Mesendoderm (in vitro differentiated cells): Measurements from ENCODE around the gene COX4I1.
"Not testable (repeated sequence)": the region's sequence is repeated elsewhere in the genome, so short reads cannot be mapped to it uniquely, and the experiment has no call there.

Experiments
- DNase-seq: peaks from one replicate; pipeline ENCODE4 v3.0.0; 2013
- H2AK5ac ChIP-seq: 2 replicates; pipeline ENCODE4 v1.6.1; 2013; ENCODE audit warnings: low read length, inconsistent platforms
- H2BK120ac ChIP-seq: 2 replicates; pipeline ENCODE4 v1.6.1; 2013; ENCODE audit warnings: low read depth, mild to moderate bottlenecking, low read length, moderate library complexity, mixed read lengths
- H2BK15ac ChIP-seq: replicated peaks from 2 replicates; pipeline ENCODE4 v1.6.1; 2013; ENCODE audit warnings: low read depth, mild to moderate bottlenecking, moderate library complexity
- H2BK5ac ChIP-seq: 2 replicates; pipeline ENCODE4 v1.6.1; 2013; ENCODE audit warnings: low read length, inconsistent platforms
- H3K18ac ChIP-seq: 2 replicates; pipeline ENCODE4 v1.6.1; 2013; ENCODE audit warnings: mild to moderate bottlenecking, low read length, mixed read lengths
- H3K23ac ChIP-seq: one replicate; pipeline ENCODE4 v1.6.1; 2013; ENCODE audit warnings: low read length
- H3K27ac ChIP-seq: 2 replicates; pipeline ENCODE4 v1.5.1; 2013; ENCODE audit warnings: low read depth, mild to moderate bottlenecking, inconsistent platforms, low read length, moderate library complexity
- H3K27me3 ChIP-seq: 2 replicates; pipeline ENCODE4 v1.6.1; 2013; ENCODE audit warnings: low read length, control low read depth, mild to moderate bottlenecking, inconsistent platforms; ENCODE audit not compliant: insufficient read depth, poor library complexity
- H3K36me3 ChIP-seq: 2 replicates; pipeline ENCODE4 v1.6.1; 2013; ENCODE audit warnings: low read length, inconsistent platforms; ENCODE audit not compliant: control insufficient read depth, insufficient read depth
- H3K4ac ChIP-seq: one replicate; pipeline ENCODE4 v1.6.1; 2013; ENCODE audit warnings: low read depth, mild to moderate bottlenecking, low read length, moderate library complexity
- H3K4me1 ChIP-seq: 2 replicates; pipeline ENCODE4 v1.6.1; 2013; ENCODE audit warnings: low read depth, low read length, inconsistent platforms; ENCODE audit not compliant: control insufficient read depth
- H3K4me2 ChIP-seq: 2 replicates; pipeline ENCODE4 v1.6.1; 2013; ENCODE audit warnings: low read length
- H3K4me3 ChIP-seq: 2 replicates; pipeline ENCODE4 v1.5.1; 2013; ENCODE audit warnings: mild to moderate bottlenecking, low read length
- H3K56ac ChIP-seq: one replicate; pipeline ENCODE4 v1.6.1; 2013; ENCODE audit warnings: low read length
- H3K79me1 ChIP-seq: 2 replicates; pipeline ENCODE4 v1.6.1; 2013; ENCODE audit warnings: low read length, inconsistent platforms
- H3K79me2 ChIP-seq: 2 replicates; pipeline ENCODE4 v1.6.1; 2013; ENCODE audit warnings: mild to moderate bottlenecking, low read length; ENCODE audit not compliant: control insufficient read depth, insufficient read depth
- H3K9ac ChIP-seq: 2 replicates; pipeline ENCODE4 v1.6.1; 2013; ENCODE audit warnings: low read length, inconsistent platforms
- H4K5ac ChIP-seq: one replicate; pipeline ENCODE4 v1.6.1; 2013; ENCODE audit warnings: low read length
- H4K8ac ChIP-seq: one replicate; pipeline ENCODE4 v1.6.1; 2013; ENCODE audit warnings: low read depth, mild to moderate bottlenecking, control low read depth, low read length, moderate library complexity
- WGBS: extraction: QIAGEN DNeasy Blood & Tissue Kit; methylation state at CpG from one replicate; pipeline ENCODE4 v1.1.7; 2013; ENCODE audit warnings: low lambda C conversion rate, missing lambda C conversion rate; ENCODE audit not compliant: insufficient coverage; ENCODE audit errors: extremely low coverage; 5-methylcytosine and 5-hydroxymethylcytosine counted together

Gene COX4I1

DNA sequence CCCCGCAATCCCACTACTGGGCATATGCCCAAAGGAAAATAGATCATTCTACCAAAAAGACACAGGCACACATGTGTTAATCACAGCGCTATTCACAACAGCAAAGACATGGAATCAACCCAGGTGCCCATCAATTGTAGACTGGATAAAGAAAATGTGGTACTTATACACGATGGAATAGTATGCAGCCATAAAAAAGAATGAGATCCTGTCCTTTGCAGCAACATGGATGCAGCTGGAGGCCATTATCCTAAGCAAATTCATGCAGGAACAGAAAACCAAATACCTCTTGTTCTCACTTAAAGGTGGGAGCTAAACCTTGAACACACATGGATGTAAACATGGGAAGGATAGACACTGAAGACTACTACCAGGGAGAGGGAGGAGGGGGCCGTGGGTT, 38.2 kb downstream of the COX4I1 start:
- not testable (repeated sequence) for H3K56ac ChIP-seq, H2BK120ac ChIP-seq, H3K9ac ChIP-seq, DNase-seq, H3K36me3 ChIP-seq, H2AK5ac ChIP-seq, H3K27me3 ChIP-seq, H3K79me2 ChIP-seq, H2BK15ac ChIP-seq, H3K4me1 ChIP-seq, H3K23ac ChIP-seq, H3K4ac ChIP-seq, H2BK5ac ChIP-seq, H3K4me2 ChIP-seq, H3K18ac ChIP-seq, H4K8ac ChIP-seq, H4K5ac ChIP-seq, H3K27ac ChIP-seq, H3K4me3 ChIP-seq, H3K79me1 ChIP-seq
- no CpG with 5 or more reads among the region's 4 CpGs for WGBS

GRCh38 chr16:85838381-85838780, 38.9 kb downstream of the COX4I1 start:
- Histone ChIP-seq H3K27ac (no peak overlapping the region), H3K9ac (no peak overlapping the region), H3K4me3 (no peak overlapping the region), H3K79me2 (no peaks in the 10 kb centered on the region), H4K8ac (no peak overlapping the region), H3K23ac (no peak overlapping the region), H4K5ac (no peak overlapping the region), H3K27me3 (no peaks in the 10 kb centered on the region), H3K56ac (no peak overlapping the region), H3K36me3 (no peaks in the 10 kb centered on the region), H3K4me1 (no peaks in the 10 kb centered on the region), H3K79me1 (no peaks in the 10 kb centered on the region), H3K4me2 (no peak overlapping the region), H2AK5ac (no peak overlapping the region), H3K18ac (no peak overlapping the region), H2BK15ac (no peak overlapping the region), H3K4ac (no peak overlapping the region), H2BK5ac (no peak overlapping the region), H2BK120ac (no peak overlapping the region)
- no CpG with 5 or more reads among the region's 11 CpGs for WGBS
- DNase-seq: no peak

- no peak for DNase-seq
- no peaks in the 10 kb centered on the region for H3K27me3 ChIP-seq
- H3K23ac ChIP-seq: no peak overlapping the region
- H3K56ac ChIP-seq: no peak overlapping the region
- no peak overlapping the region for H3K4ac ChIP-seq
- no CpG with 5 or more reads among the region's 21 CpGs for WGBS
- no peak overlapping the region for H3K27ac ChIP-seq
- no peak overlapping the region for H2AK5ac ChIP-seq
- H3K79me1 ChIP-seq: no peaks in the 10 kb centered on the region
- H2BK120ac ChIP-seq: no peak overlapping the region
- H3K36me3 ChIP-seq: no peaks in the 10 kb centered on the region
- H4K5ac ChIP-seq: no peak overlapping the region
- H3K4me3 ChIP-seq: no peak overlapping the region
- H3K4me2 ChIP-seq: no peak overlapping the region
- no peak overlapping the region for H2BK15ac ChIP-seq
- no peak overlapping the region for H4K8ac ChIP-seq
- no peak overlapping the region for H3K9ac ChIP-seq
- H3K18ac ChIP-seq: no peak overlapping the region
- no peaks in the 10 kb centered on the region for H3K4me1 ChIP-seq
- H3K79me2 ChIP-seq: no peaks in the 10 kb centered on the region
- no peak overlapping the region for H2BK5ac ChIP-seq
These were observed 39.5 kb downstream of the COX4I1 start for GRCh38 chr16:85838876-85839585.

GRCh38 chr16:85839681-85840240, 40.3 kb downstream of the COX4I1 start:
- no peak overlapping the region for H3K56ac ChIP-seq
- H2BK120ac ChIP-seq: no peak overlapping the region
- no peaks in the 10 kb centered on the region for H3K4me1 ChIP-seq
- H4K5ac ChIP-seq: no peak overlapping the region
- no peak overlapping the region for H2BK15ac ChIP-seq
- H2BK5ac ChIP-seq: no peak overlapping the region
- no peak for DNase-seq
- H3K79me2 ChIP-seq: no peaks in the 10 kb centered on the region
- H3K36me3 ChIP-seq: no peaks in the 10 kb centered on the region
- no CpG with 5 or more reads among the region's 24 CpGs for WGBS
- H3K4me3 ChIP-seq: no peak overlapping the region
- no peak overlapping the region for H3K4me2 ChIP-seq
- no peaks in the 10 kb centered on the region for H3K27me3 ChIP-seq
- H3K23ac ChIP-seq: no peak overlapping the region
- no peak overlapping the region for H3K9ac ChIP-seq
- no peaks in the 10 kb centered on the region for H3K79me1 ChIP-seq
- no peak overlapping the region for H4K8ac ChIP-seq
- H3K18ac ChIP-seq: no peak overlapping the region
- no peak overlapping the region for H2AK5ac ChIP-seq
- H3K27ac ChIP-seq: no peak overlapping the region
- H3K4ac ChIP-seq: no peak overlapping the region

- Histone ChIP-seq H2AK5ac (no peak overlapping the region), H3K23ac (no peak overlapping the region), H3K4me3 (no peak overlapping the region), H3K79me2 (no peaks in the 10 kb centered on the region), H3K4ac (no peak overlapping the region), H4K5ac (no peak overlapping the region), H3K79me1 (no peaks in the 10 kb centered on the region), H2BK15ac (no peak overlapping the region), H4K8ac (no peak overlapping the region), H3K18ac (no peak overlapping the region), H3K27ac (no peak overlapping the region), H3K9ac (no peak overlapping the region), H2BK120ac (no peak overlapping the region), H3K56ac (no peak overlapping the region), H2BK5ac (no peak overlapping the region), H3K4me1 (no peaks in the 10 kb centered on the region), H3K4me2 (no peak overlapping the region), H3K36me3 (no peaks in the 10 kb centered on the region), H3K27me3 (no peaks in the 10 kb centered on the region)
- no peak for DNase-seq
- WGBS: no CpG with 5 or more reads among the region's 9 CpGs
These were observed 40.9 kb downstream of the COX4I1 start for GRCh38 chr16:85840395-85840794.

- DNase-seq: no peak
- WGBS: no CpG with 5 or more reads among the region's 10 CpGs
These were observed 41.3 kb downstream of the COX4I1 start for GRCh38 chr16:85840801-85841200.

More at GRCh38 chr16:85840801-85841200, 41.3 kb downstream of the COX4I1 start:
- Histone ChIP-seq H3K79me1 (no peaks in the 10 kb centered on the region), H3K23ac (no peak overlapping the region), H2BK120ac (no peak overlapping the region), H3K79me2 (no peaks in the 10 kb centered on the region), H4K5ac (no peak overlapping the region), H3K27me3 (no peaks in the 10 kb centered on the region), H3K27ac (no peak overlapping the region), H3K4me2 (no peak overlapping the region), H3K56ac (no peak overlapping the region), H3K9ac (no peak overlapping the region), H2AK5ac (no peak overlapping the region), H3K4me3 (no peak overlapping the region), H2BK5ac (no peak overlapping the region), H3K4me1 (no peaks in the 10 kb centered on the region), H3K36me3 (no peaks in the 10 kb centered on the region), H2BK15ac (no peak overlapping the region), H4K8ac (no peak overlapping the region), H3K4ac (no peak overlapping the region), H3K18ac (no peak overlapping the region)
